Immature natural killer cell (primary cell): ENCODE results near the gene BSDC1. TPM values are rescaled to one million over a fixed set of nuclear protein-coding genes. Genes with fewer than 3 reads are reported as not detected.
A peak's percentile ranks its signal among the peaks of the same experiment; 100 is the strongest.

ENCODE experiments used
- DNase-seq, 3 donors: peaks; one replicate each; pipeline ENCODE4 v3.0.0; 2022; ENCODE audit warnings: mixed read lengths in 1 of 3
- H3K27ac Mint-ChIP-seq, 6 donors: one replicate each; pipeline ENCODE4 v1.8.0; 2020; ENCODE audit warnings: mixed read lengths in 6 of 6, mild to moderate bottlenecking in 5 of 6, inconsistent platforms in 4 of 6, moderate library complexity in 3 of 6
- H3K27me3 Mint-ChIP-seq, 3 donors: one replicate each; pipeline ENCODE4 v1.8.0; 2020 to 2021; ENCODE audit warnings: low read depth in 3 of 3, mild to moderate bottlenecking in 3 of 3, mixed read lengths in 3 of 3, moderate library complexity in 3 of 3, inconsistent platforms in 1 of 3
- H3K36me3 Mint-ChIP-seq, 3 donors: one replicate each; pipeline ENCODE4 v1.8.0; 2020; ENCODE audit warnings: mixed read lengths in 3 of 3, inconsistent platforms in 2 of 3, mild to moderate bottlenecking in 2 of 3
- H3K4me1 Mint-ChIP-seq, 2 donors: one replicate each; pipeline ENCODE4 v1.8.0; 2020; ENCODE audit warnings: inconsistent platforms in 2 of 2, mild to moderate bottlenecking in 2 of 2, mixed read lengths in 2 of 2, moderate library complexity in 1 of 2
- H3K4me3 Mint-ChIP-seq, 5 donors: one replicate each; pipeline ENCODE4 v1.8.0; 2020; ENCODE audit warnings: mild to moderate bottlenecking in 5 of 5, mixed read lengths in 5 of 5, inconsistent platforms in 3 of 5, moderate library complexity in 3 of 5
- H3K9me3 Mint-ChIP-seq, 6 donors: one replicate each; pipeline ENCODE4 v1.8.0; 2020; ENCODE audit warnings: mild to moderate bottlenecking in 6 of 6, mixed read lengths in 6 of 6, inconsistent platforms in 4 of 6, moderate library complexity in 3 of 6
- polyA plus RNA-seq, 3 donors: library from polyadenylated mRNA; unstranded; fragments of 300-500 nt; fragmentation: Illumina TruSeq; gene quantifications; one replicate each; pipeline ENCODE4 v1.2.3, GENCODE V29; 2021

The BSDC1 gene
- polyA plus RNA-seq, 3 donors from 2014 or later, result 33.9 to 50.3 (median 37.4) TPM

- Mint-ChIP-seq H3K36me3 (peaks cover 0 to 12% (median 8%) of the 10 kb centered on the region in 3 donors), H3K4me1 (peaks cover 33 to 49% of the 10 kb centered on the region in 2 donors), H3K27me3 (peaks cover 0 to 3% (median 0%) of the 10 kb centered on the region in 3 donors), H3K27ac (peak overlapping the region in 3 of 6 donors; percentile 10 to 19 (median 11)), H3K4me3 (peak overlapping the region in 1 of 5 donors; percentile 33), H3K9me3 (no peaks in the 10 kb centered on the region)
- DNase-seq, result no peak
Observed at GRCh38 chr1:32318127-32318869, 75.9 kb downstream of the BSDC1 start.

GRCh38 chr1:32316903-32317277, 77.4 kb downstream of the BSDC1 start:
- Mint-ChIP-seq H3K4me1 (peaks cover 26 to 42% of the 10 kb centered on the region in 2 donors), H3K9me3 (no peaks in the 10 kb centered on the region), H3K27ac (peak overlapping the region in 2 of 6 donors; percentile 24 to 61), H3K4me3 (no peak overlapping the region), H3K36me3 (peaks cover 0 to 12% (median 8%) of the 10 kb centered on the region in 3 donors), H3K27me3 (peaks cover 0 to 3% (median 0%) of the 10 kb centered on the region in 3 donors)
- DNase-seq, result no peak

Other genes with a start within 250 kb of the BSDC1 start
- 10 to 100 TPM; 14.5 to 33.4 (median 18.5) TPM for gene TXLNA, start 214.8 kb downstream of the BSDC1 start, polyA plus RNA-seq
- 10 to 100 TPM; 61.2 to 67.1 (median 65.5) TPM for gene CCDC28B, start 193.8 kb downstream of the BSDC1 start, polyA plus RNA-seq
- under 1 TPM in 2 of 3 donors, not detected in 1; 0.29 to 0.85 TPM for gene IQCC, start 188.8 kb downstream of the BSDC1 start, polyA plus RNA-seq
- not detected for gene DCDC2B, start 185.4 kb downstream of the BSDC1 start, polyA plus RNA-seq
- 10 to 100 TPM in 1 of 3 donors, 1 to 10 TPM in 2; 6.7 to 14.3 (median 9.8) TPM for gene TMEM234, start 172.1 kb downstream of the BSDC1 start, polyA plus RNA-seq
- 100 to 1,000 TPM; 189 to 313 (median 197) TPM for gene EIF3I, start 172.0 kb downstream of the BSDC1 start, polyA plus RNA-seq
- under 1 TPM in 2 of 3 donors, not detected in 1; 0.28 to 0.53 TPM for gene FAM167B, start 147.2 kb downstream of the BSDC1 start, polyA plus RNA-seq
- gene LCK, start 143.2 kb downstream of the BSDC1 start, polyA plus RNA-seq, result 1,000 to 10,000 TPM in 1 of 3 donors, 100 to 1,000 TPM in 2; 561 to 1,013 (median 704) TPM
- 100 to 1,000 TPM; 151 to 195 (median 169) TPM for gene HDAC1, start 102.4 kb downstream of the BSDC1 start, polyA plus RNA-seq
- gene MARCKSL1, start 58.2 kb downstream of the BSDC1 start, polyA plus RNA-seq, result 10 to 100 TPM; 20.5 to 46.9 (median 27.7) TPM
- under 1 TPM in 2 of 3 donors, not detected in 1; 0.09 to 0.17 TPM for gene FAM229A, start 32.0 kb downstream of the BSDC1 start, polyA plus RNA-seq
- gene TSSK3, start 31.9 kb downstream of the BSDC1 start, polyA plus RNA-seq, result 1 to 10 TPM in 1 of 3 donors, not detected in 2; 2.7 TPM
- gene ZBTB8B, start 70.6 kb upstream of the BSDC1 start, polyA plus RNA-seq, result not detected
- under 1 TPM in 1 of 3 donors, not detected in 2; 0.39 TPM for gene ZBTB8A, start 145.0 kb upstream of the BSDC1 start, polyA plus RNA-seq